C4-2B (cell line): ENCODE results near the gene HMX1.

Experiments used
- H3K27ac ChIP-seq: fragments of 450-650 bp; 2 replicates; pipeline ENCODE4 v1.5.1; 2017
- ZFX ChIP-seq: fragments of 450-650 bp; IDR thresholded peaks from 2 replicates; pipeline ENCODE4 v1.6.1; 2017
- TF ChIP-seq, protein P1 (sequence below): fragments of 450-650 bp; conservative IDR thresholded peaks from 2 replicates; pipeline ENCODE4 v1.5.1; 2017; ENCODE audit warnings: mild to moderate bottlenecking

HMX1 gene

DNA sequence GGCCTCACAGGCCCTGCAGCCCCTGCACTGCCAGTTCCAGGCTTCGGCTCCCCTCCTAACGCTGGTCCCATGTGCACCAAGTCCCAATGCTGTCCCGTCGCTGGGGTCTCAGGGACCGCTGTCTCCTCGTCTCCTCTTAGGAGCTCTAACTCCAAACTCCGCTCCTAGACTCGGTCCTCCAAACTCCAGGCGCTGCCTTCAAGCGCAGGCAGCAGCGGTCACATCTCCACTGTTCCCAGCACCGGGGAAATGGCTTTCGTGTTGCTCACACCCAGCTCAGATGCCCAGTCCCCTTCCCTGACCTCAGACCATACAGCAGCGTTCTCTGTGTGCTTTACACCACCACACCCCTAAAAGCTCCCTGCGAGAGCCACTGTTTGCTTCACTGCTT is 19.6 kb upstream of the HMX1 start:
- no peak overlapping the region for H3K27ac ChIP-seq

DNA sequence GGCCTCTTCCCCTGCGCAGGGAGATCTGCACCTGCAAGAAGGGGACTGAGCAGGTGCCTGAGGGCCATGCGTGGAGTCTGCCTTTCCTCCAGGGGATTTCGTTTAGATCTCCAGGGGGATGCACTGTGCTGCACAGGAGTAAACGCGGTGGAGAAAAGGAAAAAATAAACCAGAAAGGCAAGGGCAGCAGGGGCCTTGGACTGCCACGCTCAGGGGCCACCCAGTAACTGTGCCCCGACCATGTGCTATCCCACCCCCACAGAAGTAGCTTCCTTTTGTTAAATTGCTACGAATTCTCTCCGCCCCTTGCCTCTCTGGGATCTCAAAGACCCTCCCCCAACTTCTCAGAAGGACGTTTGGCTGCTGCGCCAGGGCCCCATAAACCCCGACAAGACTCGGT is 17.2 kb upstream of the HMX1 start:
- H3K27ac ChIP-seq = no peak overlapping the region
- TF ChIP-seq, protein P1, sequence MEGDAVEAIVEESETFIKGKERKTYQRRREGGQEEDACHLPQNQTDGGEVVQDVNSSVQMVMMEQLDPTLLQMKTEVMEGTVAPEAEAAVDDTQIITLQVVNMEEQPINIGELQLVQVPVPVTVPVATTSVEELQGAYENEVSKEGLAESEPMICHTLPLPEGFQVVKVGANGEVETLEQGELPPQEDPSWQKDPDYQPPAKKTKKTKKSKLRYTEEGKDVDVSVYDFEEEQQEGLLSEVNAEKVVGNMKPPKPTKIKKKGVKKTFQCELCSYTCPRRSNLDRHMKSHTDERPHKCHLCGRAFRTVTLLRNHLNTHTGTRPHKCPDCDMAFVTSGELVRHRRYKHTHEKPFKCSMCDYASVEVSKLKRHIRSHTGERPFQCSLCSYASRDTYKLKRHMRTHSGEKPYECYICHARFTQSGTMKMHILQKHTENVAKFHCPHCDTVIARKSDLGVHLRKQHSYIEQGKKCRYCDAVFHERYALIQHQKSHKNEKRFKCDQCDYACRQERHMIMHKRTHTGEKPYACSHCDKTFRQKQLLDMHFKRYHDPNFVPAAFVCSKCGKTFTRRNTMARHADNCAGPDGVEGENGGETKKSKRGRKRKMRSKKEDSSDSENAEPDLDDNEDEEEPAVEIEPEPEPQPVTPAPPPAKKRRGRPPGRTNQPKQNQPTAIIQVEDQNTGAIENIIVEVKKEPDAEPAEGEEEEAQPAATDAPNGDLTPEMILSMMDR = no peak
- TF ChIP-seq ZFX = no peak

More for the DNA sequence above, 19.6 kb upstream of the HMX1 start:
- no peak for TF ChIP-seq ZFX

DNA sequence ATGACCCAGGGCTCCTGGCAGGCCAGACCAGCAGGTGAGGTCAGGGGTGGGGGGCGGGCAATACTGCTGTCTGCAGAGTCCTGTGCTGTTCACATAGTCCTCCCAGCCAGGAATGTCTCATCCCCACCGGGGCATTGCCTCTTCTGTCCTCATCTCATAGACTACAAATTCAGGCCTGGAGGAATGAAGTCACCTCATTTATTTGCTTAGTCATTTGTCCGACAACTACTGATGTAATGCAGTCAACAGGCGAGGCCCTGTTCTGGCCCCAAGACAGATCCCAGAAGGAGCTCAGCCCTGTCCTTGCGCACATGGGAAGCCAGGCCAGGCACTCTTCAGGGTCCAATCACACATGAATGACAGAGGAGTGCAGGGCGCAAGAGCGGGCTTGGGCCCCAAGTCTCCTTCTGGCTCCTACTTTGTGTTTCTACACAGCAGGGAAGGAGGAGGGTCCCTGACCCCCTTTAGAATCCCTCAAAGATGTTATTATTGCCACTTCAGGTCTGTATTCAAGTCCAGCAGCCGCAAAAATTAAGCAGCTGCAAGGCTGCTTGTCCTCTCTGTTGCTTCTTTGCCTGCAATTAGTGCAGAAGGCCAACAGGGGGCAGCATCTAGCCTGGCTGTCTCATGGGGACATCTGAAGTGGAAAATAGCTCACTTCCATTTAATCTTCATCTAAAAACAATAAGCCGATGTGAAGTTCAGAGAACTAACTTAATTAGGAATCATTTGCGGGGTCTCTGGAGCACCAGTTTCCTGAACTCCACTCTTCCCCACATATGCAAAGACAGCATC is 15.2 kb upstream of the HMX1 start:
- TF ChIP-seq, protein P1 = no peak; the same call in 1 of the 2 replicates
- no peak for TF ChIP-seq ZFX
- H3K27ac ChIP-seq = no peak overlapping the region

DNA sequence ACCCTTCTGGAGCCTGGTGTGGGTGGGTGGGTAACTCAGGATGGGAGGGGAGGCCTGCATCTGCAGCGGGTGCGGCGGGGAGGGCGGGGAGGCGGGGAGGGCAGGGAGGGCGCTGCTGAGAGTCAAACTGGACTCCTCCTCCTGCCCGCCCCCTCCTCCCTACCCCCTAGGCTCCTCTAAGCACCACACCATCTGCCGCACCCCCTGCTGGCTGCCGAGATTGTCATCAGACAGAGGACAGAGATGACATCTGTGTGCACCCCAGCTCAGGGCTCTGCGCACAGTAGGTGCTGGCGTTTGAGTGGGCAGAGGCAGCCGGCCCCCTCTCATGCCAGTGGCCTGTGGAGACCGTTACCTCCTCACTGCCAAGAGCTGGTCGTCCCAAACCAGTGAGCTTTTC is 10.6 kb upstream of the HMX1 start:
- TF ChIP-seq, protein P1 = no peak
- no peak for TF ChIP-seq ZFX
- no peak overlapping the region for H3K27ac ChIP-seq

DNA sequence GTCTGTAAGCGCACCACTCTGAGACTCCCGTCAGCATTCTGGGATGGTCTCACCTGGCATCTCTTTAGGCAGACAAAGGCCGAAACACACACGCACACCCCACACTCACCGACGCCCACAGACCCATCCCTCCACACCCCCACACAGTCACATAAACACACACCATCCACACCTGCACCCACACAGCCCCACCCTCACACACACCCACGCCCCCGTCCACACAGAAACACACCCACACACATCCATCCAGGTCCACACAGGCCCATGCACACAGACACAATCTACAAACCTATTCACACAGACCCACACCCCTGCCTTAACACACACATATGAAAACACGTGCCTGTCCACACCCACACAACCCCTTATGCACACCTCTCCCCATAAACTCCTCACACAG is 9.2 kb upstream of the HMX1 start:
- no peak overlapping the region for H3K27ac ChIP-seq
- TF ChIP-seq, protein P1 = no peak
- no peak for TF ChIP-seq ZFX

DNA sequence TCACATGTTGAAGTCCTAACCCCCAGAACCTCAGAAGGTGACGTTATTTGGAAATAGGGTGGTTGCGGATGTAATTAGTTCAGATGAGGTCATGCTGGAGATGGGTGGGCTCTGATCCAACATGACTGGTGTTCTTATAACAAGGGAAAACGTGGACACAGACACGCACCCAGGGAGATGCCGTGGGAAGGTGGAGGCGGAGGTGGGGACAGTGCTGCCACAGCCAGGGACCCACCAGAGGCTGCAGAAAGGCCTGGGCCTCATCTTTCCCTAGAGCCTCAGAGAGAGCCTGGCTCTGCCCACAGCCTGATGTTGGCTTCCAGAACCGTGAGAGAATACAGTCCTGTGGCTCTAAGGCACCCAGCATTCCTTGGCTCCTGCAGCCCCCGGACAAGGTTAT is 7.9 kb upstream of the HMX1 start:
- H3K27ac ChIP-seq = no peak overlapping the region
- TF ChIP-seq, protein P1 = no peak
- no peak for TF ChIP-seq ZFX

DNA sequence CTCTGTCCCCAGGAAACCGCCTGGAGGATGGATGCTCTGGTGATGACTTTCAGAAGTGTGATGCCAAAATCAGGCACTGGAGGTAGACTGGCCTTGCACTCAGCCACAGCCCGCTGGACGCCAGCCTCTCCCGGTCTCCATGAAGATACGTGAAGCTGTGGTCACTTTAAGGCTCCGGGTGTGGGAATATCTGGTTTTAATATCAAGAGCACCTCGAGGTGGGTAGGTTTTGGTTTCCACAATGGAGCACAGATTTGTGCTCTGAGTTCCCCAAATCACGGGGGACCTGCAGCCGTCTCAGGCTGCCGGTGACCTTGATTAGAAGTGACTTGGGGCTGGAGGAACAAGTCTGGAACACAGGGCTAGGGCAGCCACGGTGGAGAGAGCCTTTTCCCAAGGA is 6.8 kb upstream of the HMX1 start:
- TF ChIP-seq ZFX = no peak
- TF ChIP-seq, protein P1 = no peak
- H3K27ac ChIP-seq = no peak overlapping the region

DNA sequence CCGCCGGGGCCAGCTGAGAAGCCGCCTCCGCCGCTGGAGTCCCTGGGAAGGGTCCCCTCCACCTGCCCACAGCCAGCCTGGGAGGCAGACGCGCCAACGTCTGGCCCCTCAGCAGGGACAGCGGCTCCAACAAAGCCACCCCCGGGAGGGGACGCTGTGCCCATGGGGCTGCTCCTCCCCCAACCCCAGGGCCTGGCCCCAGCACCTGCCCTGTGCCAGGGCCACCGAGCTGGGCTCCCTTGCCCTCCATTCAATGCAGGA is 6.1 kb upstream of the HMX1 start:
- no peak overlapping the region for H3K27ac ChIP-seq
- TF ChIP-seq ZFX = no peak
- TF ChIP-seq, protein P1 = no peak
